DMS 273 treated with DMSO at 0.1 percent for 48 hours (cell line): ENCODE results near the gene SESN2.

Source experiments
- DNase-seq: peaks from one replicate; lab custom pipeline; 2025; lab: John Stamatoyannopoulos, UW

The SESN2 gene

GRCh38 chr1:28282426-28283407 lies 23.4 kb downstream of the SESN2 start:
- DNase-seq: no peak

DNA sequence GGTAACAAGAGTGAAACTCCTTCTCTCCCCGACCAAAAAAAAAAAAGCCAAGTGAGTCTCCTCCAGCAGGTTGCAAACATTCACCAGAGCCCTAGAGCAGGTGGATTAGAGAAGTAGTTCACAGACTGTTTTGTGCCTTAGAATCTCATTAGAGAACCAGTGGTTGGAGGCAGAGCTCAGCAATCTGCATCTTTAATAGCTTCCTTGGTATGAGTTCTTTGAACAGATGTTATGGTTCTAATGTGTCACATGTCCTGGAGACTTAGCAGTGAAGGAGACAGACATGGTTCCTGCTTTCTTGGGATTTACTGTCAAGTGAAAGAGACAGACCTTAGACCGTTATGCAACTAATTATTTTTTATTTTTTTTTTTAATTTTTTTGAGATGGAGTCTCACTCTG lies 26.8 kb downstream of the SESN2 start:
- peak; percentile 5 for DNase-seq

DNA sequence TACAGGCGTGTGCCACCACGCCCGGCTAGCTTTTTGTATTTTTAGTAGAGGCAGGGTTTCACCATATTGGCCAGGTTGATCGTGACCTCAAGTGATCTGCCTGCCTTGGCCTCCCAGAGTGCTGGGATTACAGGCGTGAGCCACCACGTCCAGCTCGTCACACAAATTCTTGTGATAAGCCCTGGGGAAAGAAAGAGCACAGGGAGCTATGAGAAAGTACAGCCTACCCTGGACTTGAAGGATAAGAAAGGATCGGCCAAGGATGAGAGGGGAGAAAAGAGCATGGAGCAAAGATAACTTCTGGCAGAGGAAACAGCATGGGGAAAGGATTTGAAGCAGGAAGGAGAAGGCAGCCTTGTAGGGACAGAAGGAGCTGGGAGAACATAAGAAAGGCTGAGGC lies 29.2 kb downstream of the SESN2 start:
- no peak for DNase-seq

GRCh38 chr1:28290851-28291250 lies 31.5 kb downstream of the SESN2 start:
- DNase-seq: no peak

DNA sequence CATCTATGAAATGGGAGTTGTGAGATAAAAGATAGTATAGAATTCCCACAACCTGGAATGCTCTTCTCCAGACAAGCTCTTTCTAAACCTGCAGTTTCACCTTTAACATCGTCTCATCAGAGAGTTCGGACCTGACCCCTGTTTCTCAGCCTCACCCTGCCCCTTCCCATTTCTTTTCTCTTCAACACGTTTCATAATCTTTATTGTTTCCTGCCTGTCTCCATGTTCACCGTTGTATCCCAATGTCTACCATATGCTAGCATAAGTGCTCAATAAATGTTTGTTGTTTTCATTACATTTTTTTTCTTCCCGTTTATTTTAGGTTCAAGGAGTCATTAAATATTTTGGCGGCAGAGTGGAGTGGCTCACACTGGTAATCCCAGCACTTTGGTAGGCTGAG lies 32.4 kb downstream of the SESN2 start:
- DNase-seq: no peak

DNA sequence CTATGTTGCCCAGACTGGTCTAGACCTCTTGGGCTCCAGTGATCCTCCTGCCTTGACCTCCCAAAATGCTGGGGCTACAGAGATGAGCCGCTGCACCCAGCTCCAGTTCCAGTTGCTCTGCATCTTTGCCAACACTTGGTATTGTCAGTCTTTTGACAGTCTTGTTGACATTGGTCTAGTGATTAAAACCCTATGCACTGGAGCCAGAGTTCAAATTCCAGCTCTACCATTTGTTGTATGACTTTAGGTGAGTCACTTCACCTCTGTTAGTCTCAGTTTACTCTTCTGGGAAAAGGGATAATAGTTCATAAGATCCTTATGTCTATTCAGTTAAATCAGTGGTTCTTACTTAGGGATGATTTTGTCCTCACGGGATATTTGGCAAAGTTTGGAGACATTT lies 36.6 kb downstream of the SESN2 start:
- no peak for DNase-seq

DNA sequence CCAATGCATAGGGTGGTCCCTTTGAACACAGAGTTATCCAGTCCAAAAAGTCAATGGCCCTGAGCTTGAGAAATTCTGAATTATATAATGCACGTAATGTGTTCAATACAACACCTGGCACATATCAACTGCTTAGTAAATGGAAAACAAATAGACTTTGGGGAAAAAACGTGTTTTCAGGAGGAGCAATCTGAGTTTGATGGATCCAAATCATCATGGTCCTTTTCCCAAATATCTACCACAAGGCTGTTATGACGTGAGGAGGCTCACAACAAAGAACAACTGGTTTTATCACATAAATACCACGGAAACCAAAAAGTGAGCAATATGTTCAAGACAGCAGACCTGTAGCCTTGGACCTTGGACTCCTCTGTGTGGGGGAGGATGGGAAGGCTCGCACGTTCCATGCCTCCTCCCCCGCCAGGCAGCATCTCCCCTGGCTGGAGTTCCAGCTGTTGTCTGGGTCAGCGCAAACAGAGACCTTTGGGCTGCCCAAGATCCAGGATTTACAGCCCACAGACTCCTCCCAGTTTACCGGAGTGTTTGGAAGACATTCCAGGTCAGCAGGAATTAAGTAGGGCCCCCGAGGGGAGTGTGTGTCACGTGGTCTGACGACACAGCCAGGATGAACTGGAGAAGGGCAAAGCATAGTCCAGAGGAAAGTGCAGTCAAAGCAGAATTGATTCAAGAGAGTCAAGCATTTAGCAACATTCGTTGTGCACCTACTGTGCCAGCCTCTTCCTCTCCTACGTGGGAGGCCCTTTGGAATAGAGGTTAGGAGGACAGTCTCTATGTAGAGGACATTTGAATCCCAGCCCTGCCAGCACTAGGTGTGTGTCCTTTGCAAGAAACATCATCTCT lies 37.3 kb downstream of the SESN2 start:
- no peak for DNase-seq

- no peak for DNase-seq
These were observed 38.5 kb downstream of the SESN2 start for GRCh38 chr1:28297826-28298225.

- no peak for DNase-seq
These were observed 39.1 kb downstream of the SESN2 start for GRCh38 chr1:28298438-28298837.

- no peak for DNase-seq
These were observed 42.3 kb downstream of the SESN2 start for GRCh38 chr1:28301368-28302174.

- no peak for DNase-seq
These were observed 42.9 kb downstream of the SESN2 start for GRCh38 chr1:28302247-28302646.

- no peak for DNase-seq
These were observed 47.1 kb downstream of the SESN2 start for GRCh38 chr1:28306301-28306949.

DNA sequence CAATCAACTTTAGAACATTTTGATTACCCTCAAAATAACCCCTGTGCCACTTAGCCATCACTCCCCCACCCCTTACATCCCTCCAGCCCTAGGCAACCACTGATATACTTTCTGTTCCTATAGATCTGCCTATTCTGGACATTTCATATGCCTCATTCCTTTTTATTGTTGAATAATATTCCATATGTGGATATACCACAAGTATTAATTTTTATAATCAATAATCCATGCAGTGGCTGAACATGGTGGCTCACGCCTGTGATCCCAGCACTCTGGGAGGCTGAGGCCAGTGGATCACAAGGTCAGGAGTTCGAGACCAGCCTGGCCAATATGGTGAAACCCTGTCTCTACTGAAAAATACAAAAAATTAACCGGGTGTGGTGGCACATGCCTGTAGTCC lies 49.4 kb downstream of the SESN2 start:
- no peak for DNase-seq

GRCh38 chr1:28309702-28310101 lies 50.4 kb downstream of the SESN2 start:
- DNase-seq: no peak

GRCh38 chr1:28313702-28314546 lies 54.6 kb downstream of the SESN2 start:
- no peak for DNase-seq

- no peak for DNase-seq
These were observed 55.2 kb downstream of the SESN2 start for GRCh38 chr1:28314547-28314941.

DNA sequence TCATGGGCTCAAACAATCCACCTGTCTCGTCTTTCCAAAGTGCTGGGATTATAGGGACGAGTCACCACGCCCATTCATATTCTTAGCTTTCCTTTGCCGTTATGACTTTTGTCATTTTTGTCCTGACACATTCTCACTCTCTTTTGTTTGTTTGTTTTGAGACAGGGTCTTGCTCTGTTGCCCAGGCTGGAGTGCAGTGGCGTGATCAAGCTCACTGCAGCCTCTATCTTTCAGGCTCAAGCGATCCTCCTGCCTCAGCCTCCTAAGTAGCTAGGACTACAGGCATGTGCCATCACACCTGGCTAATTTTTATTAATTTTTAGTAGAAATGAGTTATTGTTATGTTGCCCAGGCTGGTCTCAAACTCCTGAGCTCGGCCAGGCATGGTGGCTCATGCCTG lies 57.7 kb downstream of the SESN2 start:
- DNase-seq: no peak

GRCh38 chr1:28322194-28322593 lies 62.9 kb downstream of the SESN2 start:
- no peak for DNase-seq

DNA sequence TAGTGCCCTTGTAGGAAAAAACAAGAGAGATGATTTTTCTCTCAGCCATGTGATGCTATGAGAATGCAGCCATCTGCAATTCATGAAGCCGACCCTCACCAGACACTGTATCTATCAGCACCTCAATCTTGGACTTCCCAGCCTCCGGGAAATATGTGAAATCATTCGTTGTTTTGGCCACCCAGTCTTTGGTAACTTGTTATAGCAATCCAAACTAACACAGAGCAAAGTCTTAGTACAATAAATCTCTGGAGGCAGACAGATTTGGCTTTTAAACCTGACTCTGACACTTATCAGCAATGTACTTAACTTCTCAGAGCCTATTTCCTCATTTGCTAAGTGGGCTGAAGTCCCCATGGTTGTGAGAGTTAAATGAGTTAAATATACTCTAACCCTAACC lies 64.4 kb downstream of the SESN2 start:
- no peak for DNase-seq

DNA sequence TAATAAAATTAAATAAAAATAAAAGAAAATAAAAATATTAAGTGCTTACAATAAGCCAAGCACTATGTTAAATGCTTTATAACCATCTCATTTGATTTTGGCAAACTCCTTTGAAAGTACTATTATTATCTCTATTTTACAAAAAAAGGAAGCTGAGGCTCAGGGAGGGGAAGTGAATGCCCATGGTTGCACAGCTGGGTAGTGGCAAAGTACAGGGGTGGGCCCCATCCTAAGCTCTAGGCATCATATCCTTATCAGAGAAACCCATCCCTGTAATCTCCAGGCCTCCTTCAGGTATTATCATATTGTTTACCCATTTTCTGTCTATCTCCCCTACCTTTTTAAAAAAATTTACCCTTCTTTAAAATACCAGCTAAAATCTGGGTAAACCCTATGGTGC lies 67.2 kb downstream of the SESN2 start:
- no peak for DNase-seq

- DNase-seq: no peak
These were observed 67.7 kb downstream of the SESN2 start for GRCh38 chr1:28326984-28327383.
